ENCODE data around the gene FAM20A. TPM values are rescaled to one million over a fixed set of nuclear protein-coding genes. Genes with fewer than 3 reads are reported as not detected.

The FAM20A gene
- total and polyA plus RNA-seq, 2 of the 8 experiments (the other 6 are each of a cell fraction or from before 2014, with no cell fraction given), result 3.6 to 11.9 TPM

DNA sequence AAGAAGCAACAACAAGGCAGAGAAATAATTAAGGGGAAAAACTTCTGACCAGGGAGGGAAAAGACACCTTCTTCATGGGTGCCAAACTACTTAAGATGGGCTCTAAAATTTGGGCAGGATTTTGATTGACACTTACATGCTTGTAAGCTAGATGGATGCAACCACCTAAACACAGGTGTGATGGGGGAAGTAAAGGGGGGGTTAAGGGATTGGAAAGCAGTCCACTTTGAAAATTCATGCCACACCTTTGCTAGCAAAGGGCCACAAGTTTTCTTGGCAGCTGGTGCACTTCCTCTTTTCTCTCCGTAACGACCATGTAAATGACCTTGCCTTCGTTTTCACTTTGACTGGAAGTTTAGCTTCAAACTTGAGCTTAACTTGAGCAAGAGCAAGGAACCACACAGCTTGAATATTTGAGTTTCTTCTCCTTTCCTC lies 103.3 kb downstream of the FAM20A start:
- H4K8ac ChIP-seq (ENCODE audit: extremely low read depth, insufficient read depth, low read length), result no peak overlapping the region
- no peak overlapping the region for H2BK5ac ChIP-seq (ENCODE audit: low read depth, low read length)
- no peak overlapping the region for H3K4me2 ChIP-seq (ENCODE audit: insufficient read depth in 1 of 2, low read depth in 2 of 2, low read length in 2 of 2)
- H3K27me3 ChIP-seq (replicated peaks in 1 of 4; ENCODE audit: control insufficient read depth in 3 of 4, extremely low read depth in 1 of 4, insufficient read depth in 3 of 4, low read length in 3 of 4), result no peaks in the 10 kb centered on the region
- WGBS, 2 experiments (ENCODE audit: extremely low coverage in 1 of 2, insufficient coverage in 1 of 2, insufficient read length in 1 of 2, insufficient replicate concordance in 2 of 2, low coverage in 1 of 2, low lambda C conversion rate in 2 of 2, missing lambda C conversion rate in 1 of 2), result 73% methylated on average over 3 of the region's 3 CpGs; no CpG with 5 or more reads in 1 of the 2 experiments
- H3K79me1 ChIP-seq (ENCODE audit: low read depth, low read length), result no peaks in the 10 kb centered on the region
- H3K9ac ChIP-seq (replicated peaks in 1 of 4; ENCODE audit: extremely low read depth in 1 of 4, low read depth in 3 of 4, low read length in 3 of 4), result no peak overlapping the region
- H3K9me3 ChIP-seq (ENCODE audit: insufficient read depth in 2 of 2, low read depth in 1 of 2, low read length in 1 of 2), result peaks cover 0 to 5% of the 10 kb centered on the region in 2 experiments; a peak in 1 of 4 replicates
- ChIA-PET POLR2A (ENCODE audit: partially characterized antibody) (interaction anchor here (0.7 kb wide), 1 partner anchor 14 kb away, joined by 4 read pairs; the partner anchor contains the start of gene PRKAR1A), CTCF (ENCODE audit: partially characterized antibody) (interaction anchor here (0.9 to 2.1 kb wide), 9 partner anchors 10 to 218 kb away, joined by 3 to 6 read pairs (median 4); no protein-coding TSS in a partner anchor)
- H4K91ac ChIP-seq (replicated peaks; ENCODE audit: insufficient read length, low read length), result no peak overlapping the region
- H3K36me3 ChIP-seq (ENCODE audit: control insufficient read depth in 2 of 4, insufficient read depth in 4 of 4, low read length in 3 of 4), result no peaks in the 10 kb centered on the region
- H3K79me2 ChIP-seq (ENCODE audit: control insufficient read depth in 1 of 2, insufficient read depth in 2 of 2, low read length in 2 of 2), result no peaks in the 10 kb centered on the region
- H3K14ac ChIP-seq (ENCODE audit: insufficient read length), result no peak overlapping the region
- peak overlapping the region; percentile 84 for H2AFZ ChIP-seq (ENCODE audit: low read length)
- no peak overlapping the region for H2BK120ac ChIP-seq (replicated peaks; ENCODE audit: low read depth, low read length)
- no peak overlapping the region for H2BK12ac ChIP-seq (ENCODE audit: low read depth, low read length)
- H3K27ac ChIP-seq (ENCODE audit: low read depth, low read length), result no peak overlapping the region
- H4K20me1 ChIP-seq (replicated peaks in 1 of 2; ENCODE audit: control insufficient read depth in 1 of 2, insufficient read depth in 2 of 2, low read length in 2 of 2), result no peaks in the 10 kb centered on the region
- no peak overlapping the region for H3K56ac ChIP-seq (replicated peaks; ENCODE audit: insufficient read length, low read depth, low read length)
- H2AK5ac ChIP-seq (ENCODE audit: low read depth, low read length), result no peak overlapping the region
- H3K4ac ChIP-seq (replicated peaks; ENCODE audit: insufficient read length, low read depth, low read length), result no peak overlapping the region
- no peak overlapping the region for H3K18ac ChIP-seq (ENCODE audit: extremely low read depth, low read length)
- DNase-seq (ENCODE audit: low read depth in 1 of 2, low spot score in 2 of 2), result no peak
- H2BK15ac ChIP-seq (ENCODE audit: low read length), result no peak overlapping the region
- no peaks in the 10 kb centered on the region for H3K23me2 ChIP-seq (ENCODE audit: low read depth, low read length)
- no peak for FAIRE-seq
- H3K23ac ChIP-seq (ENCODE audit: insufficient read length), result no peak overlapping the region
- no peaks in the 10 kb centered on the region for H3K4me1 ChIP-seq (replicated peaks in 1 of 4; ENCODE audit: control insufficient read depth in 3 of 4, insufficient read depth in 4 of 4, low read length in 3 of 4)
- H3K4me3 ChIP-seq (ENCODE audit: extremely low read depth in 1 of 4, insufficient read depth in 2 of 4, low read depth in 3 of 4, low read length in 4 of 4), result no peak overlapping the region
- H2BK20ac ChIP-seq (ENCODE audit: low read length), result no peak overlapping the region
- no peak overlapping the region for H4K5ac ChIP-seq (ENCODE audit: insufficient read length, low read depth, low read length)
- TF ChIP-seq, protein P1, sequence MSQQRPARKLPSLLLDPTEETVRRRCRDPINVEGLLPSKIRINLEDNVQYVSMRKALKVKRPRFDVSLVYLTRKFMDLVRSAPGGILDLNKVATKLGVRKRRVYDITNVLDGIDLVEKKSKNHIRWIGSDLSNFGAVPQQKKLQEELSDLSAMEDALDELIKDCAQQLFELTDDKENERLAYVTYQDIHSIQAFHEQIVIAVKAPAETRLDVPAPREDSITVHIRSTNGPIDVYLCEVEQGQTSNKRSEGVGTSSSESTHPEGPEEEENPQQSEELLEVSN (IDR thresholded peaks at IDR 0.05), result no peak
- no peak for TF ChIP-seq TCF12 (IDR thresholded peaks at IDR 0.05; ENCODE audit: low read depth, low read length)
- no peak for TF ChIP-seq NRF1 (IDR thresholded peaks at IDR 0.05; ENCODE audit: low read depth, low read length)
- no peak for TF ChIP-seq CHD1 (IDR thresholded peaks at IDR 0.05; ENCODE audit: low read depth, low read length)
- TF ChIP-seq ZNF274 (IDR thresholded peaks at IDR 0.05; ENCODE audit: borderline replicate concordance, extremely low read depth, low read length), result no peak
- TF ChIP-seq BACH1 (IDR thresholded peaks at IDR 0.05; ENCODE audit: low read length), result no peak
- TF ChIP-seq CTBP2 (IDR thresholded peaks at IDR 0.05; ENCODE audit: borderline replicate concordance, insufficient read depth, insufficient read length, low read length), result no peak
- TF ChIP-seq, protein P2, sequence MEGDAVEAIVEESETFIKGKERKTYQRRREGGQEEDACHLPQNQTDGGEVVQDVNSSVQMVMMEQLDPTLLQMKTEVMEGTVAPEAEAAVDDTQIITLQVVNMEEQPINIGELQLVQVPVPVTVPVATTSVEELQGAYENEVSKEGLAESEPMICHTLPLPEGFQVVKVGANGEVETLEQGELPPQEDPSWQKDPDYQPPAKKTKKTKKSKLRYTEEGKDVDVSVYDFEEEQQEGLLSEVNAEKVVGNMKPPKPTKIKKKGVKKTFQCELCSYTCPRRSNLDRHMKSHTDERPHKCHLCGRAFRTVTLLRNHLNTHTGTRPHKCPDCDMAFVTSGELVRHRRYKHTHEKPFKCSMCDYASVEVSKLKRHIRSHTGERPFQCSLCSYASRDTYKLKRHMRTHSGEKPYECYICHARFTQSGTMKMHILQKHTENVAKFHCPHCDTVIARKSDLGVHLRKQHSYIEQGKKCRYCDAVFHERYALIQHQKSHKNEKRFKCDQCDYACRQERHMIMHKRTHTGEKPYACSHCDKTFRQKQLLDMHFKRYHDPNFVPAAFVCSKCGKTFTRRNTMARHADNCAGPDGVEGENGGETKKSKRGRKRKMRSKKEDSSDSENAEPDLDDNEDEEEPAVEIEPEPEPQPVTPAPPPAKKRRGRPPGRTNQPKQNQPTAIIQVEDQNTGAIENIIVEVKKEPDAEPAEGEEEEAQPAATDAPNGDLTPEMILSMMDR (IDR thresholded peaks at IDR 0.05; ENCODE audit: control extremely low read depth in 1 of 3, insufficient read depth in 1 of 3, low read depth in 1 of 3, low read length in 3 of 3), result no peak
- TF ChIP-seq POU5F1 (IDR thresholded peaks at IDR 0.05; ENCODE audit: low read depth, low read length), result no peak
- TF ChIP-seq ASH2L (IDR thresholded peaks at IDR 0.05; ENCODE audit: low read length), result no peak
- no peak for TF ChIP-seq CEBPB (IDR thresholded peaks at IDR 0.05; ENCODE audit: low read depth, low read length)
- TF ChIP-seq CBX8 (IDR thresholded peaks at IDR 0.05; ENCODE audit: borderline replicate concordance, low read depth, low read length), result no peak
